Dedifferentiated amniotic fluid mesenchymal stem cell (primary cell): ENCODE measurements around the gene GATA2.

Experiments
- DNase-seq: peaks from one replicate; pipeline ENCODE4 v3.0.0-alpha.2; 2016; ENCODE audit errors: extremely low spot score

GATA2 gene

GRCh38 chr3:128433837-128434165 lies 59.2 kb downstream of the GATA2 start:
- no peak for DNase-seq

GRCh38 chr3:128432971-128433836 lies 59.8 kb downstream of the GATA2 start:
- no peak for DNase-seq

- no peak for DNase-seq
Measured at GRCh38 chr3:128432301-128432970, 60.6 kb downstream of the GATA2 start.

DNA sequence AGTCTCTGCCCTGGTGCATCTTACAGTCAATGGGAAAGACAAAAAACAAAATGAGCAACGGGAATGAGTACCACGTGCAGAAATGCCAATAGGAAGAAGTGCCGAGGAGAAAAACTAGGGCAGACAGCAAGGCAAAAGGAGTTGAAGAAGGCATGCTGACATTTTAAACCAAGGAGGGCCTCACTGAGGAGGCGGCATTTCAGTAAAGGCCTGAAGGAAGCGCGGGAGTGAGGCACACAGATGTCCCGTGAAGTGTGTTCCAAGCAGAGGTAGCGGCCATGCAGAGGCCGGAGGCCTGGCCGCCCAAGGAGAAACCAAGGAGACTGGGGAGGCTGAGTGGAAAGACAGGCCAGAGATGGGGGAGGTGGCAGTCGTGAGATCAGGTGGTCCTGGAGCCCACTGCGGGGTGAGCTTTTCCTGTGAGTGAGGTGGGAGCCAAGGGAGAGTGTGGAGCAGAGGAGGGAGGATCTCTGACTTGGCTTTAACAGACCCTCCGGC lies 61.1 kb downstream of the GATA2 start:
- DNase-seq = no peak

- DNase-seq = no peak
Measured at GRCh38 chr3:128430731-128431130, 62.3 kb downstream of the GATA2 start.

GRCh38 chr3:128430301-128430700 lies 62.7 kb downstream of the GATA2 start:
- no peak for DNase-seq

DNA sequence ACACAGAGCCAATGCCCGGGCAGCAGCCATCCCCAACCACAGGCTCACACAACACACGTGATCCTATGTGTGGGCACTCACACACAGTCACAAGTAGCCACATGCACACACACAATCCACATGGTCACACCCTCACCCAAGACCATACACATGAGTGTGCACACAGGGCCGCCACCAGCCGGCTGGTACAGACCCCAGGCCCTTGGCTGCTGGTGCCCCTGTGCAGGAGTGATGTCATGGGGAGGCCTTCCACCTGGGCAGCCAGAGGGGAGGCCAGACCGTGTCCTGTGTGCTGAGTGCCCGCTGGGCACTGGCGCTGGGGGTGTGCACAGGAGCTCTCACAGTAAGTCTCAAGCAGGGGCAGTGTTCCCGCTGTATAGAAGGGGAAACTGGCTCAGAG lies 63.2 kb downstream of the GATA2 start:
- DNase-seq = no peak
